HG03342 (cell line): ENCODE results near the gene MTFR2.
A peak's percentile ranks its signal among the peaks of the same experiment; 100 is the strongest.
"Not testable (repeated sequence)": the region's sequence is repeated elsewhere in the genome, so short reads cannot be mapped to it uniquely, and the experiment has no call there.

Experiments
- ATAC-seq: cut with Tn5 transposase; IDR thresholded peaks from one replicate; pipeline ENCODE4 v1.9.1; 2021; ENCODE audit warnings: mild to moderate bottlenecking, moderate library complexity; ENCODE audit not compliant: unreplicated experiment

Gene MTFR2

DNA sequence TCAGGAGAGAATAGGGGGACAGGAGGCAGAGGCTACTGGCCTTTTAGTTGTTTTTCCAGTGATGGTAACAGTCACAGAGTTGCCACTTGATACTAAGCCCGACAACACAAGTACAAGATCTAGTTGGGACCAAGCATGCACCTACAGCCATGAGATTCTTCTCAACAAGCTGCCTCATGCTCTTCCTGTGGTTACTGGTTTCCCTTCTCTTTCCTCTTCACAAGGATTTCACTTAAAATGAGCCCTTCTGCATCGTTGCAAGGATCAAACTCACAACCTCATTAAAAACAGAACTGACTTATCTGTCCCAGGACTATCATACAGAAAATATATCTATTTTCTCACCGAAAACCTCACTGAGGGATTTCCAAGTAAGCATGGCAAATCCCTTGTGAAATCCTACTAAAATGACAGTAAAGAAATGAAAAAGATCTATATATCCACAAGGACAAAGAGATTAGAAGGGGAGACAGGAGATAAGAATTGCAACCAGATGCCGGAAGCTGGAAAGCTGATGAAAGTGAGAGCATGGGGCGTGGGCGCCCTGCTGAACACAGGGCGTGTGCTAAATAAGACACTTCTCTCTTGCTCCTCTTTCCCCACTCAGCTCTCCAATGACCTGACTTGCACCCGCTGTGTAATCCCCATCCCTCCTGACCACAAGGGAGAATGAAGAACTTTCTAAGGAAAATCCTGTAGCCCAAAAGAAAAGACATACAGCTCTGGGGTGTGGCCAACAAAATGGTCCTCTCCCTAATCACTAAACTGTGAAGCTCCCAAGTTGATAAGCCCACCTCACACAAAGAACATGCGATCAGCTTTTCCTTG is 13.4 kb downstream of the MTFR2 start:
- ATAC-seq: no peak

DNA sequence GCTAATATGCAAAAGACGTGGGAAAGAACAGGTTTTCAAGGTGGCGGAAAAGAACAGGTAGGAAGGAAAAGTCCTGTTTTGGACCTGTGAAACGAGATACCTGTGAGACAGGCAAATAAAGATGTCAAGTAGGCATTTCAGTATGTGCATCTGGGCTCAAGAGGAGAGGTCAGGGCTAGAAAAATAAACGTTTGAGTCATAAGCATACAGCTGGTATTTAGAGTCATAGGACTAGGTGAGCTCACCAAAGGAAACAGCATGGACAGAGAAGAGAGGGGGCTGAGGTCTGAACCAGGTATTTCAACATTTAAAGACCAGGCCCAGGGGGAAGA is 14.9 kb downstream of the MTFR2 start:
- ATAC-seq: no peak

DNA sequence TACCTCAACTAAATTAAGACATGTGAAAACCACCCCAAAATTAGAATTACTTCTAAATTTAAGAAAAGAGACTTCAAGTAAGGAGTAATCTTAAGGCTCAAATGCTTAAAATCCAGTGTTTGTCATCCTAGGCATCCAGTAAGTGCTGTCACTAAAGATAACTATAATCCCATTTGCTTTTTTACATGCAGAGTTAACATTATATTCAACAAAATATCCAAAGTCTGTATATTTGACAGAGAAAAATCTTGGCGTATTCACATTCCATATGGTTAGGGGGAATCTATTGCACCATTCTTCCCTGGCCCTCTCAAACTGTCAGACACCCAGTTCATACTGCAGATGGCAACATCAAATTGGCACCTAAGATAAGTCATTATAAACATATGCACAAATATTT is 17.4 kb downstream of the MTFR2 start:
- no peak for ATAC-seq

DNA sequence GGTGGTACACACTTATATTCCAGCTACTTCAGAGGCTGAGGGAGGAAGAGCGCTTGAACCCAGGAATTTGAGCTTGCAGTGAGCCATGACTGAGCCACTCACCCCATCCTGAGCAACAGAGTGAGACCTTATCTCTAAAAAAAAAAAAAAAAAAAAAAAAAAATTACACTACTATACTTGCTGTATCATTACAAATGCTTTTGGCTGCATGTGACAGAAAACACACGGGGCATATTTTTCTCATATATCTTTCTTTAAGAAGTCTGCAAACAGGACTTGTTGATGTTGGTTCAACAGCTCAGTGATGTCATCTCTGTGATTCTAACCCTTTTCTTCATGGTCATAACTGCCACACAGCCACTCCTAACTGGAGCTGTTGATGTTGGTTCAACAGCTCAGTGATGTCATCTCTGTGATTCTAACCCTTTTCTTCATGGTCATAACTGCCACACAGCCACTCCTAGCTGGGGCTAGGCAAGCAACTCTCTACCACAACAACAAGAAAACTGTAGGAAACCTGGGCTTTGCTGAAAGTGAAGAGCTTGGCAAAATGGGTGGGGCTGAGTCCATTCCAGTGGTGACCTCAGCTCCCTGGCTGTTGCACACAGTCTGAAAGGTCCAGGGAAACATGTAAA is 19.8 kb downstream of the MTFR2 start:
- ATAC-seq: no peak

DNA sequence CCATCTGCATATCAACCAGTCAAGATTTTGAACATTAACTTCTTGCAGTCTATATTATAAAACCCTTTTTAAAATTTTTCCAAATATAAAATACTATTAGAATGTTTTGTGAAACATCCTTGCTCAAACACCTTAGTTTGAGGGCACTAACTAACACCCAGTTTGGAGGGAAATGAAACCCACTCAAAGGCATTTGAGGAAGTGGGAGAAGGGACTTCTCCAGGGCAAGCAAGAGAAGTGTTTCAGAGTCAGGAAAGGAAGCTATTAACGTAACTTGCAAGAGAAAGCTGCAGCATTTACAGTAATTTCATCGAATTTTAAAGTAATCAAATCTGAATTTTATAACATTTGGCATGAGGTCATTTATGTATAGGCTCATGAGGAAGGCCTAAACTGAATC is 21.3 kb downstream of the MTFR2 start:
- no peak for ATAC-seq

DNA sequence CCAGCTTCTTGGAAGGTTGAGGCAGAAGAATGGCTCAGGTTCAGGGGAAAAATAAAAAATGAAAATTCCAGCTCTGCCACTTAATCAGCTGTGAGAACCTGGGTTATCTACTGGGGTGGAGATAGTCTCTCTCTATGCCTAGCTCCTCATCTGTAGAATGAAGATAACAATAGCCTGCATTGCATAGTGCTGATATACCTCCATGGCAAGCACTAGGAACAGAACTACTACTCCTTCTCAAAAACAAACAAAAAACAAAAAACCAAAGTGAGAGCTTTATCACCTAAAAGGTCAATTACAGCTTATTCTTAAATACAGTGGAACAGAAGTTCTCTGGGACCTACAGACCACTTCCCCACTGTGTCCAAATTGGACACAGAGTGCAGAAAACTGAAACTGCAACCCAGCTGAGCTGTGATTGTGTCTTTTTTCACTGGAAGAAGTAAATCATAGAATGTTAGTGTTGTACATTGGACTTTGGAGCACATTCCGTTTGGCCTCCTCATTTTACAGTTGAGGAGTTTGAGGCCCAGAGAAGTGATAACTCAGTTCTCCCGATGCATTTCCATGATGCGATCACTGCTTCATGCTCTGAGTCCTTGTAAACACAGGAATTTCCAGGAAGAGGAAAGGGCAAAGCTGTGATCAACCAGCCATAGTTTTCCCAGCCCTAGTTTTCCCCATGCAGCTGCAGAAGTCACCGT is 23.3 kb downstream of the MTFR2 start:
- ATAC-seq: peak; percentile 13

DNA sequence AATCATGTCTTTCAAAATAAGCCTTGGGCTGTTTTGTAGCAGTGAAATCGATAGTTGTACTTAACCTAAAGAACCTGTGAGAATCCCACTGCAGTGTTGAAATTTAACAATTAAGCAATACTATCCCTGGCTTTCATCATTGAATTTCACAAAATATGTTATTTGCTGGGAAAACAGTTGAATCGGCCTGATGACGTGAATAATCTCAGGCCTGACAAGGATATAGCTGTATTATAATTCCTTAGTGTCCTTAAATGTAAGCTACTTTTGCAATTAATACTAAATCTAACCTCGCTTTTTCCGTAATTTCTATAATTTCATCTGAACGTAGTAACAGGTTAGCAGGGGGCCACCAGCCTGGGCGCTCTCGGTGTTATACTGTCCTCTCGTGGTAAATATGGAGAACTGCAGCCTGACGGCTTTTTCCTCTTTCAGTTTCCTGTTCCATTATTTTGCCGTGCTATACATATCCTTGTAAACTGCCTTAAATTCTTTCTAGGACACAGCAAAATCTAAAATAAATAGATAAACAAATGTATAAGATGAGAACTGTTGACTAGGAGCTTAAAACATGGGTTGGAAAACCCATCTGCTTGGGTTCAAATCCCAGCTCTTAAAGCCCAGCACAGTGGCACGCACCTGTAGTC is 24.0 kb downstream of the MTFR2 start:
- ATAC-seq: peak; percentile 86

DNA sequence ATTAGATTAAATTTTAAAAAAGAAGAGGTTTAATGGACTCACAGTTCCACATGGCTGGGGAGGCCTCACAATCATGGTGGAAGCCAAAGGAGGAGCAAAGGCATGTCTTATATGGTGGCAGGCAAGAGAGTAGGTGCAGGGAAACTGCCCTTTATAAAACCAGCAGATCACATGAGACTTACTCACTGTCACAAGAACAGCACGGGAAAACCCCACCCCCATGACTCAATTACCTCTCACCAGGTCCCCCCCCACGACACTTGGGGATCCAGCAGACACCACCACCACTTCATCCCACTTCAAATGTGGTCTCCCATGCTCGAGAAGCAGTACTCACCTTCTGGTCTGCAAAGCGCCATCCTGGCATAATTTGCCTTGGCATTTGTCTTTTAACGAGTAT is 24.6 kb downstream of the MTFR2 start:
- no peak for ATAC-seq

DNA sequence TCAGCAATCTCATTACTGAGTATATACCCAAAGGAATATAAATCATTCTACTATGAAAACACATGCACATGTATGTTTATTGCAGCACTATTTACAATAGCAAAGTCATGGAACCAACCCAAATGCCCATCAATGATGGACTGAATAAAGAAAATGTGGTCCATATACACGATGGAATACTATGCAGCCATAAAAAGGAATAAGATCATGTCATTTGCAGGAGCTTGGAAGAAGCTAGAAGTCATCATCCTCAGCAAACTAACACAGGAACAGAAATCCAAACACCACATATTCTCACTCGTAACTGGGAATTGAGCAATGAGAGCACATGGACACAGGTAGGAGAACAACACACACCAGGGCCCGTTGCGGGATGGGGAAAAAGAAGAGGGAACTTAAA is 25.1 kb downstream of the MTFR2 start:
- ATAC-seq: not testable (repeated sequence)

DNA sequence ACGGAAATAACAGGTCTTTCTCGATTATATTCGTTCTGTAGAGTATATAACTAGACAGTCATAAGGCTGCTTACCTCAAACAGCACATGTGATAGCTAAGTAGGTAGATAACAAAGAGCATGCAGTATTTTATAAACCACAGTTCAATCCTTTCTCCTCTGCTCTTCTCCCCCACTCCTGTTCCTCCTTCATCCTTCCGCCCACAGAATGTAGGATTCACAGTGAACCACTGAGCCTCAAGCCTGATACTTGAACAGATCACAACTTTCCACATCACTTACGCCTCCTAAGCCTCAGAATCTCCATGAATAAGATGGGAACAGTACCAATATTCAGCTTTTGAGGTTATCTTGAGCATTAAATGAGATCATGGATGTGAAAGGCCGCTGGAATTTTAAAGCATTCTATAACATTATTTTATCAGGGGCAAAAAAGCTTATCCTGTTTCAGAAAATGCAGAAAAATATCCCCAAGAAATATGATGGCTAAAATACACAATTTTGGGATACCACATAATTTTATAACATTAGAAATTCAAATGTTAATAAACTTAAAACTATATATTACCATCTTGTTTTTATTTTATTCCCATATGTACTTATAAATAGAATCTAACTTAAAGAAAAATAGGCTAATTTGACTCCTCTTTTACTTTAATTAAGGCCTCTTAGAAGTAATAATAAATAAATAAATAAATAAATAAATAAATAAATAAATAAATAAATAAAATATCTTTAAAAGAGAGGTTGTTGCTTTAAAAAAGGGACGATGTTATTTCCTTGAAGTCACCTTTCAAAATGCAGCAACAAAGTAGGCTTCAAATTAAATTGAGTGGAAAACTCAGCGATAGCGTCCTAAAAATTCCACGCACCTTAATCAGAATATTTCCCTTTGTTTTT is 33.4 kb downstream of the MTFR2 start:
- no peak for ATAC-seq

DNA sequence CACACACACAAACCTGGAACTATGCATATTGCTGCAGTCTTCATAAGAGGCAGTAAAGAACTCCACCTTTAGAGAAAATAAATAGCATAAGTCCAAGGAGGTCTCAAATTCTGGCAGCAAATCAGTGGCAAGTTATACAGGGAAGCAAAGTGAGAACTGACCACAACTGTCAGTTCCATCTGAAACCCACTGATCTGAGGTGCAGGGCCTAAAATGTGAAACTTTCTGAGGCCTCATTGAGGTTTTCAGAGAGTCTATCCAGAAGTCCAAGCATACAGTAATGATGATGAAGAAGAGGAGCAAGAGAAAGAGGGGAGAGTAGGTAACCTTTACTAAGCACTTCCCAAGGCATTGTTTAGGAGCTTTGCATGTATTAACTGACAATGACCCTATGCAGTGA is 36.3 kb downstream of the MTFR2 start:
- ATAC-seq: no peak

DNA sequence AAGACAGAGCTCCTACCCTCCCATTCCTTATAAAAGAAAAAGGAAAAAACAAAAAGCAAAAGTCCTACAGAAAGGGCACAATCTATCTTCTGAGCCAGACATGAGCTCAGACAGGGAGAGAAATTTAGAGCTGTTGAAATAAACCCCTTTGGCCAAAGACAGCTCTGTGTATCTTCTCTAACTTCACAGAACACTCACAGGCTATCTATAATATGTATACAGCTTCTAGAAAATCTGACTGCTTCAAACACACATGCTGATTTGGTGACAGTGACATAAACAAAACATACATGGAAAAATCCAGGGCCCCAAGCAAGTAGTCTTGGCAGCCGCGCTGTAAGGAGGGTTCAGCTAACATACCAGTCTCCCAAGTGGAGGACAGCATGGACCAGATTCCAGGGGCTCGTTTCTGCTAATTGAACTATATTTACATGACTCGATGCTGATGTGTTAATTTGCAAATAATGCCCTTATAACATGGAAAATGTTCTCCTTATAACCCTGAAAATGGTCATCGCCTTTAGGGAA is 37.0 kb downstream of the MTFR2 start:
- ATAC-seq: no peak

DNA sequence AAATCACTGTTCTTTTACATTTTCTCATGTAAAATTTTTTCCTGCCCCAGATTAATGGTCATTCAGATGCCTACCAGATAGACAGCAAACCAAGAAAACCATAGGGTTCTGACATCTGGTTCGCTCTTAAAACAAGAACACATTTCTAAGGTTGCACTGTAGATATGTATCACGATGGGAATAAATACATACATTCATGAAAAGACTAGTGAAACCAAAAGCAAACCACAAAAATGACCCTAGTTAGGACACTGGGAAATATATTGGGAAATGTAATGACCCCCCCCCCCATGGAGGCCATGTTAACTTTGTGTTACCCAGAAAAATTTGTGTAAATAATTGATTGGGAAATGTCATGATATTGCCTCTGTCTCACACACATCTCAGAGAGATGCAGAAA is 37.5 kb downstream of the MTFR2 start:
- ATAC-seq: no peak

DNA sequence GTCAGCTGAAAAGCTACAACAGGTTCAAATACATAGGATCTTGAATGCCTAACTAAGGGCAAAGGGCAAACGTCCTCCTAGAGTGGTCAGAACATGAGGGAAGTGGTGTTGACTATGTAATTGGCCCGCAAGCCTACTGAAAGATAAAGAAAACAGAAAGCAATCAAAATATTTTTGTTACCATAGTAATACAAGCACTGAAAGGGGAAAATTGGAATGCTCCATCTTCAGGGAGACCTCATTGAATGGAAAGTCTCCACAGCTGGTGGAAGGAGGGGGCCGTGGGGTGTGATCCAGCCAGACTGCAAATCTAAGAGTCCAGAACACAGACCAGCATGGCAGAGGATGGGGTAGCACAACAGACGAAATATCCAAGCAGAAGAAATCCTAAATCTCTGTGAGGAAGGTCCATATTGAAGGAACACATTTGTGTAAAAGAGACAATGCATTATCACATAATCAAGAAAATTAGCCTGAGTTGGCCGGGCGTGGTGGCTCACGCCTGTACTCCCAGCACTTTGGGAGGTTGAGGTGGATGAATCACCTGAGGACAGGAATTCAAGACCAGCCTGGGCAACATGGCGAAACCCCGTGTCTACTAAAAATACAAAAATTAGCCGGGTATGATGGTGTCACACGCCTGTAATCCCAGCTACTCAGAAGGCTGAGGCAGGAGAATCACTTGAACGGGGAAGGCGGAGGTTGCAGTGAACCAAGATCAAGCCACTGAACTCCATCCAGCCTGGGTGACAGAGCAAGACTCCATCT is 39.5 kb downstream of the MTFR2 start:
- ATAC-seq: no peak

DNA sequence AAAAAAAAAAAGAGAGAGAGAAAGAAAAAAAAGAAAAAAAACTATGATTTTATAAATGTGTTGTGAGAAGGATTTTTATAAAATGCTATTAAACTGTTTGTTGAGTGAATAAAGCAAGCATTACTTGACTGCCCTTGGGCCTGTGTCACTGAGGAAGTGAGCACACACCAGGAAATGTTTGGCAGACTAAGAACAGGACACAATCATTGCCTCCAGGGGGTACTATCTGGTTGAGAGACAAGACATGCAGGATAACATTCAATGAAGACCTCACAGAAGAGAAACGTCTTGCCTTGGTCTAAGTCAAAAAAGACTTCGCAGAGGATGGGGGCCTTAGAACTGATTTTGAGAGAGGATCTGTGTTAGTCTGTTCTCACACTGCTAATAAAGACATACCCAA is 40.6 kb downstream of the MTFR2 start:
- no peak for ATAC-seq

DNA sequence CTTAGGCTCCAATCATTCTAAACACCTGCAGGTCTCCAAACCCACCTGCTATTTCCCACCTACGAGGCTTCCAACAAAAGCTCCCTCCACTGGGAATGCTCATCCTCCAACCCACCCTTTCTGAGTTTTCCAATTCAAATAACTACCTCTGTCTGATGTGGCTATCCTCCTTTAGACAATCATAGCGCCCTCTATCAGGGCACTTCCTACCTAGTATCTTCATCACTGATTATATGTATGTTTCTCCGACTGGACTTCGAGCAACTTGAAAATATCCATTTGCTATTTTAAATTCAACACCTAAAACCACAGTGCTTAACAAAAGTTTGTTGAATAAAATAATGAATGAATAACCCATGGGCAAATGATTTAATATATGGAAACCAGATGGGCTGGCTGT is 41.3 kb downstream of the MTFR2 start:
- ATAC-seq: no peak

DNA sequence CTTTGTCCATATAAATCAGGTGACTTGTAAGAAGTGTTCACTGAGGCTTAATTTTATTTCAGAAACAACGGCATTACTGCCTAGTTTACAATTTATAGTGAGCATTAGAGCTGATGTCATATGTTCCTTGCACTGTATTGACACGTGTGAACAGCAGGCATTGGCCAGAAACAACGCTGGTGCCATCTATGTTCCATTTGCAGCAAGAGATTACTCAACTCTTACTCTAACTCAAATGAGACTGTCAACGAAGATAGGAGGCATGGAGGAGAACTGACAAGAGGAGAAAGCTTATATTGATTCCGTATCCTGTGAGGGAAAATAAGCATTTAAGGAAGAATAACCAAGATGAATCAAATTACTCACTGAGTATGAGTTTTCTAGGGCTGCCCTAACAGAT is 48.4 kb downstream of the MTFR2 start:
- no peak for ATAC-seq

DNA sequence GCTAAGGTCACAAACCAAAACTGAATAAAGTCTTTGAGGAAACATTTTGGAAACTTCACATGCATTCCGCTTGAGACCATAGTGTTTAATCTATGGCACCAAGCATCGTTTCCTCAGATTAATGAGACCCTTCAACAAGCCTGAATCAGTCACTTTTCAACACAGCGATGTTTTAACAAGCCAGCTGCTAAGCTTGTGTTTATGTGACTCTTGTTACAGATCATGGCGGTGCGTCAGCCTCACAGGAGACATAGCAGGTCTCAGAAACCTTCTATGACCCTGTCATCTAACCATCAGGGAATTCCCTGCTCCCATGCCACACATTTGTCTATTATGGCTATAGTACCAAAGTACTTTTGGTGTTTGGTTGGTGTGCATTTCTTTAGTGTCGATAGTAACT is 57.2 kb downstream of the MTFR2 start:
- ATAC-seq: no peak

DNA sequence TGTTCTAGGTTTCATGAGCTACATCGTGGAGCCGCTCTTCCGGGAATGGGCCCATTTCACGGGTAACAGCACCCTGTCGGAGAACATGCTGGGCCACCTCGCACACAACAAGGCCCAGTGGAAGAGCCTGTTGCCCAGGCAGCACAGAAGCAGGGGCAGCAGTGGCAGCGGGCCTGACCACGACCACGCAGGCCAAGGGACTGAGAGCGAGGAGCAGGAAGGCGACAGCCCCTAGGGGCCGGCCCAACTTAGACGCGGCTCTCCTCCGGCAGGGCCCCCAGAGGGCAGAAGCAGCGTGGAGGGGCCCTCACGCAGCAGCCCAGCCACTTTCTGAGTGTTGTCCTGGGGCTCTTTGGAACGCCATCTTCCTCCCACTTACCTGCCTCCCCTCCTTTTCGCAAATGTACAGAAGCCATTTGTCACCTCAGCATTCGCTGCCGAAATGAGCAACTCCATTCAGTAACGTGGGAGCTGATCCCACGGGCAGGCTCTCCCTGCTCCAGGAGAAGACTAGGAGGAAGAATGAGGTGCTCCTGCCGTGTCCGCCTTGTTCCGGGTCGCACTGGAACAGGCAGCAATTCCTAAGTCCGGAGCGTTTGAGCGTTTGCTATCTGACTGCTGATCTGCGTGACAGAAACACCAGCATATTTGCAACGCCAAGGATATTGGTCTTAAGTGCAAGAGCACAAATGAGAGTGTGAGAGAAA is 58.4 kb downstream of the MTFR2 start:
- ATAC-seq: no peak
